NB4 (cell line): ENCODE measurements around the gene OR10H4.

Experiments
- CTCF ChIP-seq: IDR thresholded peaks from one replicate; pipeline ENCODE4 v1.5.1; 2012; ENCODE audit warnings: low read depth, low read length
- MAX ChIP-seq: IDR thresholded peaks from 2 replicates; pipeline ENCODE4 v1.6.1; 2011; ENCODE audit warnings: low read depth, low read length
- POLR2A ChIP-seq: IDR thresholded peaks from 2 replicates; pipeline ENCODE4 v1.6.1; 2011; ENCODE audit warnings: mild to moderate bottlenecking; ENCODE audit not compliant: insufficient read length; ENCODE audit errors: extremely low read depth

GRCh38 chr19:15991602-15992001 is 42.8 kb downstream of the OR10H4 start:
- no peak for TF ChIP-seq MAX
- TF ChIP-seq CTCF, result no peak
- TF ChIP-seq POLR2A, result no peak
